GM12801 (cell line): ENCODE measurements around the gene XYLT1.

ENCODE experiments used
- TF ChIP-seq, protein P1 (sequence below): IDR thresholded peaks from one replicate; pipeline ENCODE4 v1.5.1; 2011; ENCODE audit warnings: control low read depth; ENCODE audit not compliant: insufficient read length; ENCODE audit errors: extremely low read depth

The XYLT1 gene

DNA sequence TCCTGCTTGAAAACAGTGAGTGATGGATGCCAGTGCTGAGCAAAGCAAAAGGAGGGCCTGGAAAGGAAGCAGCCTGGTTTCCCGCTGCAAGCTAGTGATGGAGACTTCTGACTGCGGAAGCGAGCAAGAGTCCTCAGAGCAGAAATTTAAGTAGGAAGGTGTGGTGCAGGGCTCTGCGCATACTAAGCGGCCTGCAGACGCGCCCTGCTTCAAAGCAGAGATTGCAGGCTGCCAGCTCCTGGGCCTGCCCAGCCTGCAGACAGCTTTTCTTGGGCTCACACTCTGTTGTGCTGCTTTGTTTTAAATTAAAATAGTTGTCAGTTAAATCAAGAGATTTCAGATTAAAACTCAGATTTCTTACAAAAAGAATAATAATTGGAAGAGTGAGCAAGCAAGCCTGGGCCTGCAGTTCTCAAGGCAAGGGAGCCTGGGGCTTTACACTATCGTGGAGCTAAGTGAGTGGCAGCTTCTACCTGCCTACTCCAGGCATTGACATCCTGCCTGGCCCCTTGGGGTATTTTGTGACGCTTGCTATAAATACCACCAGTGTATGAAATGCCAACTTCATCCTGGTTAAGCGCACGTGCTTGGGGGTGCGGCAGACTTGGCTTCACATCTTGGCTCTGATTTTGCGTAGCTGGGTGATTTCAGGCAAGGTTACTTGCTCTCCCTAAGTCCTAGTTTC is 237.3 kb downstream of the XYLT1 start:
- TF ChIP-seq, protein P1, sequence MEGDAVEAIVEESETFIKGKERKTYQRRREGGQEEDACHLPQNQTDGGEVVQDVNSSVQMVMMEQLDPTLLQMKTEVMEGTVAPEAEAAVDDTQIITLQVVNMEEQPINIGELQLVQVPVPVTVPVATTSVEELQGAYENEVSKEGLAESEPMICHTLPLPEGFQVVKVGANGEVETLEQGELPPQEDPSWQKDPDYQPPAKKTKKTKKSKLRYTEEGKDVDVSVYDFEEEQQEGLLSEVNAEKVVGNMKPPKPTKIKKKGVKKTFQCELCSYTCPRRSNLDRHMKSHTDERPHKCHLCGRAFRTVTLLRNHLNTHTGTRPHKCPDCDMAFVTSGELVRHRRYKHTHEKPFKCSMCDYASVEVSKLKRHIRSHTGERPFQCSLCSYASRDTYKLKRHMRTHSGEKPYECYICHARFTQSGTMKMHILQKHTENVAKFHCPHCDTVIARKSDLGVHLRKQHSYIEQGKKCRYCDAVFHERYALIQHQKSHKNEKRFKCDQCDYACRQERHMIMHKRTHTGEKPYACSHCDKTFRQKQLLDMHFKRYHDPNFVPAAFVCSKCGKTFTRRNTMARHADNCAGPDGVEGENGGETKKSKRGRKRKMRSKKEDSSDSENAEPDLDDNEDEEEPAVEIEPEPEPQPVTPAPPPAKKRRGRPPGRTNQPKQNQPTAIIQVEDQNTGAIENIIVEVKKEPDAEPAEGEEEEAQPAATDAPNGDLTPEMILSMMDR: no peak

DNA sequence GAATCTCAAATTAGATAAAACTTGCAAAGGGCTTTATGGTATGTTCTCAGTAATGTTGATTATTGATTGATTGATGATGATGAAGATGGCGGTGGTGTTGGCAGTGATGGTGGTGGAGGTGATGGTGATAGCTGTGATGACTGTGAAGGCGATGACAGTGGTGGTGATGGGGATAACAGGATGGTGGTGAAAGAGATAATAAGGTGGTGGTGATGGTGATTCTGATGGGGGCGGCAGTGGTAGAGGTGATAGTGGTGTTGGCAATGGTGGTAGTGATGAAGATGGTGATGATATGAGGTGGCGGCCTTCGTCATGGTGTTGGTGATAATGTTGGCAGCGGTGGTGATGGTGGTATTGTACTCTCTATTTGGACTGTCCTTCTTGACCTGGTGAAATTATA is 238.3 kb downstream of the XYLT1 start:
- TF ChIP-seq, protein P1: no peak

DNA sequence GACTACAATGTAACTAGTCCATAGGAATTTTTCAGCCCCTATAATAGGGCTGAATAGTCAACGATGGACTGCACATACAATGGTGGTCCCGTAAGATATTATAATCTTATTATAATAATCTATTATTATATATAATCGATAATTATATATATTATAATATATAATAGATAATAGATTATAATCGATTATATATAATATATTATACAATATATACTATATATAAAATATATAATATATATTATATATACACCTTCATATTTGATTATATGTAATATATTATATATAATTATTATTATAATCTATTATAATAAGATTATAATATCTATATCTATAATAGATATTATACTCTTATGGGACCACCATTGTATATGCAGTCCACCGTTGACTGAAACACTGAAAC is 238.8 kb downstream of the XYLT1 start:
- TF ChIP-seq, protein P1: no peak

DNA sequence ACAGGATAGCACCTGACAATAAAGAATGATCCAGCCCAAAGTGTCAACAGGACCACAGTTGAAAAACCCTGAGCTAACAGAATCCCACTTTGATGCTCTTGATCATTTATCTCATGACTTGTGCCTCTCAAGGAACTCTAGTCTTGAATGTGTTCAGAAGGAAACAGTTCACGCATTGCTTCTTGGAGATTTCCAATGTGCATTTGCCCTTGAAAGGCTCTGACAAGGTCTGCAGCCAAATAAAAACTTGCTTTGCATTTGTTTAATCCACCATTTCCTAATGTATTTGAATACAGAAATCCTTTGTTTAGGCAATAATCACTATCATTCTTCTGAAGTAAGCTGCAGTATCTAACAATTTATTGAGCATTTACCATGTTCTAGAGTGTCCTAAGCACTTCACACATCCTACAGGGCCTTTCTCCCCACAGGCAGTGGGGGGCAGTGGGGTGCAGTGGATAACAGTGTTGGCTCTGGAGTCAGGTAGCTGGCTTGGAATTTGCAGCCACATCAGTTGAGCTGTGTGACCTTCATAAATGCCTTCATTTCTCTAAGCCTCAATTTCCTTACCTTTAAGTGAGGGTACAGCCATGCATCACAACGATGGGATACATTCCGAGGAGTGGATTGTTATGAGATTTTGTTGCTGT is 239.7 kb downstream of the XYLT1 start:
- TF ChIP-seq, protein P1: no peak

DNA sequence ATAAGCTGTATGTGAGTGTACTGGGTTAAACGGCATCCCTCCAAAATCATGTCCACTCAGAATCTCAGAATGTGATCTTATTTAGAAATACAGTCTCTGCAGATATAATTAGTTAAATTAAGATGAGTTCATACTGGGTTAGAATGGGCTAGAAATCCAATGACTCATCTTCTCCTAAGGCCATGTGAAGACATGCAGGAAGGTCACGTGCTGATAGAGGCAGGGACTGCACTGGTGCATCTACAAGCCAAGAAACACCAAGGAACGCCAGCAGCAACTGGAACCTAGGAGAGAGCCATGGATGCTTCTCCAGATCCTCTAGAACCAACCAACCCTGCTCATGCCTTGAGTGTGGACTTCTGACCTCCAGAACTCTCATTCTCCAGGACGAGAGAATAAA is 241.0 kb downstream of the XYLT1 start:
- TF ChIP-seq, protein P1: no peak

DNA sequence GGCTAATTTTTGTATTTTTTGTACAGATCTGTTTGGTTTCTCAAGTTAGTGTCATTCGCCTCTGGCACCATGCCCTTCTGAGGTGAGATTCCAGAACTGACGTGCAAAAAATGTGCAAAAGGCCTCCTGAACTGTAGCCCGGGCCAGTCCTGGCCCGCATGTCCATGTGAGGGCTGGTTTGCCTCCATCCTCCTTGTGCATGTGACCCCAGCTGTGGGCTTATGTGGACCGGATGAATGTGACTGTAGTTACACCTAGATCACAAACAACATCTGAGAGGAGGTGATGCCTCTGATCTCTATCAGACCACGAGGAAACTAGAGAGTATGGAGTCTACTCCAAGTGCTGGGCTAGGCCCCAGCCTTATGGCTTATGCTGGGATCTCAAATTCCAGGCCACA is 241.6 kb downstream of the XYLT1 start:
- TF ChIP-seq, protein P1: no peak

DNA sequence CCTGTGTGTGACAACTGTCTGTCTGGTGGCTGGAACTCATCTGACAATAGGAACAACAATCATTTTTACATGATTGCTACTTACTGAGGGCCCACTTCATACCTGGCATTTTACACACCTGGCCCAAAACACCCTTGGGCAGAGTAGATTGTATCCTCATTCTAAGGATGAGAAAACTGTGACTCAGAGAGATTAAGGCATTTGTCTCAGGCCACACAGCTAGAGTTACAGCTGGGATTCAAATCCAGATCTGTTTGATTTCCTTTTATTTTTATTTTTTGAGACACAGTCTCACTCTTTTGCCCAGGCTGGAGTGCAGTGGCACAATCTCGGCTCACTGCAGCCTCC is 242.1 kb downstream of the XYLT1 start:
- TF ChIP-seq, protein P1: no peak
